Fibroblast of mammary gland (primary cell): ENCODE data around the gene KRTAP4-1.

Source experiments
- DNase-seq: peaks from one replicate; pipeline ENCODE4 v3.0.0-alpha.2; 2010; ENCODE audit warnings: low read depth
- H3K4me3 ChIP-seq: 2 replicates; pipeline ENCODE4 v1.5.1; 2011; ENCODE audit warnings: low read depth, mild to moderate bottlenecking, low read length, moderate library complexity; ENCODE audit not compliant: control insufficient read depth
- CTCF ChIP-seq: conservative IDR thresholded peaks from 2 replicates; pipeline ENCODE4 v1.5.1; 2011; ENCODE audit warnings: low read depth, low read length, inconsistent platforms; ENCODE audit not compliant: control insufficient read depth, insufficient read depth

The KRTAP4-1 gene

GRCh38 chr17:41186872-41187271 is 2.2 kb upstream of the KRTAP4-1 start:
- H3K4me3 ChIP-seq, result no peak overlapping the region
- no peak for TF ChIP-seq CTCF
- DNase-seq, result no peak

- peak; percentile 12 for DNase-seq
- no peak for TF ChIP-seq CTCF
- no peak overlapping the region for H3K4me3 ChIP-seq
These were observed 290 bp upstream of the KRTAP4-1 start for GRCh38 chr17:41185001-41185400.

GRCh38 chr17:41178843-41179616 is 5.7 kb downstream of the KRTAP4-1 start:
- no peak for TF ChIP-seq CTCF
- no peak overlapping the region for H3K4me3 ChIP-seq
- DNase-seq, result peak; percentile 70

GRCh38 chr17:41178341-41178740 is 6.4 kb downstream of the KRTAP4-1 start:
- TF ChIP-seq CTCF, result no peak
- DNase-seq, result peak; percentile 74
- H3K4me3 ChIP-seq, result no peak overlapping the region

- DNase-seq, result no peak
- no peak within 1 kb of the TSS for H3K4me3 ChIP-seq
- TF ChIP-seq CTCF, result no peak
These were observed 6.9 kb downstream of the KRTAP4-1 start, which contains the start of gene KRTAP4-2 for GRCh38 chr17:41177727-41178271. Gene KRTAP4-2, minus strand, starts transcription at chr17:41178221. Its CDS starts 57 bp downstream, at chr17:41178164.

GRCh38 chr17:41176744-41177387 is 7.8 kb downstream of the KRTAP4-1 start:
- no peak for DNase-seq
- H3K4me3 ChIP-seq, result no peak overlapping the region
- TF ChIP-seq CTCF, result no peak
